OCI-LY3 (cell line): ENCODE results near the gene RNF113B.

Experiments used
- CTCF ChIP-seq: fragments of 200-600, 300-600 bp; sonication (generic); IDR thresholded peaks from 2 replicates; pipeline ENCODE4 v1.5.1; 2014; ENCODE audit warnings: antibody characterized with exemption, low read length, low read depth
- EZH2phosphoT487 ChIP-seq: fragments of 200-600 bp; shearing (Covaris generic); IDR thresholded peaks from 2 replicates; pipeline ENCODE4 v1.6.1; 2018; ENCODE audit warnings: antibody characterized with exemption, mixed run types, low read depth

DNA sequence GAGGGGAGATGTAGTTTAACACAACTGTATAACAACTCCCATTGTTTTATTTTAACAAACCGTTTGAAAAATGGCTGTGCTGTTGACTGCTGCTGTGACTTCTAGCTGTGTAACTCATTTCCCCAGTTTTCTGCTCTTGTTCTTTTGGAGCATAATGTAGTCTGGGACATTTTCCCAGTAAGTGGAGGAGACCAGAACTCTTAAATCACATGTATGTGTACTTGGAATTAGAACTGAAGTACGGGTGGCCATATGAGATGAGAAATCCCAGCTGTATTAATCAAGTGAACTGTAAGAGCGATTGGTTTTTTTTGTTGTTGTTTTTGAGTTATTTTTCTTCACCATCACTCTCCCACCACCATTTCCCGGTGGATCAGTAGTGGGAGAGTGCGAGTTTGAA is 49.4 kb upstream of the RNF113B start:
- TF ChIP-seq CTCF, result no peak
- no peak for TF ChIP-seq EZH2phosphoT487
